Fibroblast of lung (primary cell): ENCODE results near the gene TSHZ2.

Experiments
- CTCF ChIP-seq, 2 donors: IDR thresholded peaks in 1 of 2; conservative IDR thresholded peaks in 1 of 2; 1 replicate in 1 of 2; 2 replicates in 1 of 2; pipeline ENCODE4 v1.5.1; 2011 to 2012; ENCODE audit warnings: low read length in 2 of 2, control low read depth in 1 of 2, inconsistent platforms in 1 of 2, low read depth in 1 of 2, mild to moderate bottlenecking in 1 of 2
- EZH2 ChIP-seq: IDR thresholded peaks from 2 replicates; pipeline ENCODE4 v1.5.1; 2012; ENCODE audit warnings: low read length, control low read depth, mild to moderate bottlenecking; ENCODE audit errors: missing control alignments

GRCh38 chr20:53064935-53065334 lies 92.8 kb downstream of the TSHZ2 start:
- no peak for TF ChIP-seq EZH2
- TF ChIP-seq CTCF (conservative IDR thresholded peaks at IDR 0.05 in 1 of 2, IDR thresholded peaks at IDR 0.05 in 1 of 2; ENCODE audit: low read depth in 1 of 2, low read length in 2 of 2) = no peak
